ENCODE results near the gene SPAG16.

The SPAG16 gene

DNA sequence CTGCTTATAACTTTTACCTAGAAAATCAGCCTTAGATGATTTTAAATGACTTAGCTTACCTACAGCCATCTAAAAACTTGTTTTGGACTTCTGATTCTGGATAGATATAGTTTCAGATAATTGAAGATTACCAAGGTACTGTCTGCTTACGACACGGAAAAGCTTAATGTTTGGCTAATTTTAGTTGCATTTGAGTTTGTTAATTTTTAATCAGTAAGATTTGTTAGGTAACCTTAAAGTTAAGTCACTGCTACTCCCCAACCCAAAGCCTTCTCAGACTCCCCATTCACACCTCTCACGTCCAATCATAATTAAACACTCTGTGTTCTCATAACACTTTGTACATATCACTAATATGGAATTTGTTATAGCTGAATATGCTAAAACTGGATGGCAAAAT is 936.0 kb downstream of the SPAG16 start:
- H3K27ac ChIP-seq = no peak overlapping the region
- TF ChIP-seq, protein P1, sequence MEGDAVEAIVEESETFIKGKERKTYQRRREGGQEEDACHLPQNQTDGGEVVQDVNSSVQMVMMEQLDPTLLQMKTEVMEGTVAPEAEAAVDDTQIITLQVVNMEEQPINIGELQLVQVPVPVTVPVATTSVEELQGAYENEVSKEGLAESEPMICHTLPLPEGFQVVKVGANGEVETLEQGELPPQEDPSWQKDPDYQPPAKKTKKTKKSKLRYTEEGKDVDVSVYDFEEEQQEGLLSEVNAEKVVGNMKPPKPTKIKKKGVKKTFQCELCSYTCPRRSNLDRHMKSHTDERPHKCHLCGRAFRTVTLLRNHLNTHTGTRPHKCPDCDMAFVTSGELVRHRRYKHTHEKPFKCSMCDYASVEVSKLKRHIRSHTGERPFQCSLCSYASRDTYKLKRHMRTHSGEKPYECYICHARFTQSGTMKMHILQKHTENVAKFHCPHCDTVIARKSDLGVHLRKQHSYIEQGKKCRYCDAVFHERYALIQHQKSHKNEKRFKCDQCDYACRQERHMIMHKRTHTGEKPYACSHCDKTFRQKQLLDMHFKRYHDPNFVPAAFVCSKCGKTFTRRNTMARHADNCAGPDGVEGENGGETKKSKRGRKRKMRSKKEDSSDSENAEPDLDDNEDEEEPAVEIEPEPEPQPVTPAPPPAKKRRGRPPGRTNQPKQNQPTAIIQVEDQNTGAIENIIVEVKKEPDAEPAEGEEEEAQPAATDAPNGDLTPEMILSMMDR (conservative IDR thresholded peaks at IDR 0.05) = no peak

DNA sequence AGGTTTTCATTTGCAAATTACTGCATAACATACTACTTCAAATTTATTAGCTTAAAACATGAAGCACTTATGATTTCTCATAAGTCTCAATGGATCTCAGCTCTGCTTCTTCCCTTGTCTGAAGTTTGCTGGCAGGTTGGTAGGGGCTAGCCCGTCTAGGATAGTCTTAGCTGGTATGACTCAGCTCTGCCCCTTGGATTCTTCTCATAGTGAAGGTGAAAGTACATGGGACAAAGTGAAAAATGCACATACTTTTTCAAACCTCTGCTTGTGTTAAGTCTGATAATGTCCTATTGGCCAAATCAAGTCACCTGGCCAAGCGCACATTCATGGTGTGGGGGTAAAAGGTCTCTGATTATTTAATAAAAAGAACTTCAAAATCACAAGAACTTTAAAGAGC is 941.8 kb downstream of the SPAG16 start:
- TF ChIP-seq, protein P1 (conservative IDR thresholded peaks at IDR 0.05) = no peak
- H3K27ac ChIP-seq = no peak overlapping the region

DNA sequence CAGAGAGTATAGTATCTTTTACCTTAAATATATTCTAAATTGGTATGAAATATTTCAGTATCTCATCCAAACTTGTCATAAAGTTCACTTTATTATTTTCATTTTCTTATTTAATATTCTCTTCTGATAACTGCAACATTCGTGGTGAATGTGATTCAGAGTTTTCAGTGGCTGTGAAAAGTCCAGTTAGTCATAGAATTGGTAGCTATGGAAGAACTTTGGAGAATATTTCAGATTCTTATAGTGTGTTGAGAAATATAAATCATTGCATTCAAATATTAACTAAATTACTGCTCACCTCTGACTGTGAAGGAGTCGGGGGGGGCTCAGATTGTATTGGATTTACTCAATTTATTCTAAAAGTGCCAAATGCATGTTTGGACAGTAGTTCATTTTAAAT is 948.0 kb downstream of the SPAG16 start:
- TF ChIP-seq, protein P1 (conservative IDR thresholded peaks at IDR 0.05) = no peak
- no peak overlapping the region for H3K27ac ChIP-seq

DNA sequence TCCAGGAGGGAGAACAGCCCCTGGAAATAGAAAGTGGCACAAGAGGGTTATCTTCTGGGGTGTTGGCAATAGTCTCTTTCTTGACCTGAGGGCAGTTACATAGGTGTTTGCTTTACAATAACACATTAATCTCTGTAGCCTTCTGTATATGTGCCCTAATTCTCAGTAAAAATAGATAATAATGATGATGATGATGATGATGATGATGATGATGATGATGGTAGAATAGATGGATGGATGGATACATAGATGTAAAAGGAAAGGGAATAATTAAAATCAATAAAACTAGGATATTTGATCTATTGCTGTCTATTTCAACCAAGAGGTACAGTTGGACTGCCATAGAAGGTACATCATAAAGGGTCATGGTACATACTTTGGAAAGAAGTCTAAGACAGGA is 948.9 kb downstream of the SPAG16 start:
- TF ChIP-seq, protein P1 (conservative IDR thresholded peaks at IDR 0.05) = no peak
- no peak overlapping the region for H3K27ac ChIP-seq

DNA sequence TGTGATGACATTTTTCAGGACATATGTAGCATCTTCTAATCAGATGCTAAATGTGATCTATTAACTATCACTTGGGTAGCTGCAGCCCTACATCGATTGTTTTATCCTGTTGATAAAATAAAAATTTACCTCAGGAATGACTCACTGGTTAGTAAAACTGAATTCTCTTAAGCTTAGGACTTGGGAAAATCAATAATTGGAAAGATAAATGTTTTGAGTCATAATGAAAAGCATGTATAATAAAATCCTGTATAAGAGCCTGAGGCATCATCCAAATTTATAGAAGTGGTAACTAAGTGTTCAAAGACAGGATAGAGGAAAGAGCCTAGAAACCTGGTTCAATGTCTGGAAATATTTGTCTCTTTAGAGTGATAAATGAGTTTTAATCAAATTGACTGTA is 958.5 kb downstream of the SPAG16 start:
- no peak overlapping the region for H3K27ac ChIP-seq
- TF ChIP-seq, protein P1 (conservative IDR thresholded peaks at IDR 0.05) = no peak

DNA sequence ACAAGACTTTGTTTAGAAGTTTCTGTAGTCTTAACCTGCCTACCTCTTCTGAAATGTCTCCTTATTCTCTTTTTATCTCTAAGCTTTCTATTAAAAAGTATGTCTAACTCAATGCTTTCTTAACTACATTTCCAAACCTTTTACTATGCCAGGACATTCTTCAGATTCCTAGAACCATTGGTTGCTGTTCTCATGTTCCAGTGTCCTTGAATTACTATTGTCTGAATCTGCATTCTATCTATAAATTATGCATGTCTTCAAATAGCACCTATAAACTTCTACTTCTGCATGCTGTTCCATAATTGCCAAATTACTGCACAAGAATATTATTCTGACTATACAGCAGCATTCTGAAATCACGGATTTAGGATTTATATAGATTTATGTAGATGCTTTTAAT is 960.6 kb downstream of the SPAG16 start:
- TF ChIP-seq, protein P1 (conservative IDR thresholded peaks at IDR 0.05) = no peak
- H3K27ac ChIP-seq = no peak overlapping the region

DNA sequence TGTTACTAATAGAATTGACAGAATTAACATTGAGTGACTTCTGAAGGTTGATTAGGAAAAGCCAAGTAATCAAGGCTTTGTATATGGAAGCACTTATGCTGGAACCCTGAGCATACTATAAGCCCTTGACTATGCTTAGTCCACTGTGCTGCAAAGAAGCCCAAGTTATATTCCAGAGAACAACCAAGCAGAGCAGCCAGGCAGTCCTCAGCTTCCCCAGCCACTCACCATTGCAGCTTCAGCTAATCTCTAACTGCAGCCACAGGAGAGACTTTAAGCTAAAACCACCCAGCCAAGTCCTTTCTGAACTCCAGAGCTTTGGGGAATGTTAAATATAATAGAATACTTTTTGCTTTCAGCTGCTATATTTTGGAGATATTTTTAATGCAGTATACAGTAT is 962.2 kb downstream of the SPAG16 start:
- TF ChIP-seq, protein P1 (conservative IDR thresholded peaks at IDR 0.05) = no peak

DNA sequence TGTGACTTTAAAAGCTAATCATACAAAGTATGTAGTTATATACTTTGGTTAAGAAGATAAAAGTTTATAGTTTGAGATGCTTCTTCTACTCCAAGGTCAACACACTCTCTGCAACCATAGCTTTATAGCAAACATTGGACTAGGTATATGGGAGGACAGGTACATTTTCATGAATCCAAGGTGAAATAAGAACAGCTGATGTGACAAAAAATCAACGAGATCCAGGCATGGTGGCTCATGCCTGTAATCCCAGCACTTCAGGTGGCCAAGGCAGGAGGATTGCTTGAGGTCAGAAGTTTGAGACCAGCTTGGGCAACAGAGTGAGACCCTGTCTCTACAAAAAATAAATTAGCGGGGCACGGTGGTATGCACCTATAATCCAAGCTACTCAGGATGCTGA is 963.3 kb downstream of the SPAG16 start:
- TF ChIP-seq, protein P1 (conservative IDR thresholded peaks at IDR 0.05) = no peak
- no peak overlapping the region for H3K27ac ChIP-seq

More for the DNA sequence above, 962.2 kb downstream of the SPAG16 start:
- H3K27ac ChIP-seq = no peak overlapping the region
